ENCODE measurements around the gene SH3TC1. TPM values are rescaled to one million over a fixed set of nuclear protein-coding genes. Genes with fewer than 3 reads are reported as not detected.
A peak's percentile ranks its signal among the peaks of the same experiment; 100 is the strongest.

The SH3TC1 gene
- total RNA-seq, 1 donor from 2014 or later, result 8.7 TPM

DNA sequence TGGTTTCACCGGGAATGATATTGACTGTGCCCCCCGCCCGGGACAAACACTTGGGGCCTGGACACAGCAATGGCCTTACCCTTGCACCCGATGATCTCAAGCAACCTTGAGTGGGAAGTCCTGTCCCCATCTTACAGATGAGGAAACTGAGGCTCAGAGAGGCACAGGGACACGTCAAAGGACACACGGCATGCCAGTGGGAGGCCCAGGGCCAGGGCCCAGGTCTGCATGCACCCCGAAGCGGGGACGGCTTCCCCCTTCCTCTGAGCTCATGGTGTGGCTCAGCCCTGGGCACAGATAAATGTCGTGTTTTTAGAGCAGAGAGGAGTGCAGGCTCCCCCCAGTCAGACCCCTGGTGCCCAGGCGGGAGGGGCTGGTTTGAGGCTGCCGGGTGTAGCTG is 36.6 kb downstream of the SH3TC1 start:
- no peak for DNase-seq
- intact Hi-C loops (cut with micrococcal nuclease), result no loop called here
- no peak for ATAC-seq

DNA sequence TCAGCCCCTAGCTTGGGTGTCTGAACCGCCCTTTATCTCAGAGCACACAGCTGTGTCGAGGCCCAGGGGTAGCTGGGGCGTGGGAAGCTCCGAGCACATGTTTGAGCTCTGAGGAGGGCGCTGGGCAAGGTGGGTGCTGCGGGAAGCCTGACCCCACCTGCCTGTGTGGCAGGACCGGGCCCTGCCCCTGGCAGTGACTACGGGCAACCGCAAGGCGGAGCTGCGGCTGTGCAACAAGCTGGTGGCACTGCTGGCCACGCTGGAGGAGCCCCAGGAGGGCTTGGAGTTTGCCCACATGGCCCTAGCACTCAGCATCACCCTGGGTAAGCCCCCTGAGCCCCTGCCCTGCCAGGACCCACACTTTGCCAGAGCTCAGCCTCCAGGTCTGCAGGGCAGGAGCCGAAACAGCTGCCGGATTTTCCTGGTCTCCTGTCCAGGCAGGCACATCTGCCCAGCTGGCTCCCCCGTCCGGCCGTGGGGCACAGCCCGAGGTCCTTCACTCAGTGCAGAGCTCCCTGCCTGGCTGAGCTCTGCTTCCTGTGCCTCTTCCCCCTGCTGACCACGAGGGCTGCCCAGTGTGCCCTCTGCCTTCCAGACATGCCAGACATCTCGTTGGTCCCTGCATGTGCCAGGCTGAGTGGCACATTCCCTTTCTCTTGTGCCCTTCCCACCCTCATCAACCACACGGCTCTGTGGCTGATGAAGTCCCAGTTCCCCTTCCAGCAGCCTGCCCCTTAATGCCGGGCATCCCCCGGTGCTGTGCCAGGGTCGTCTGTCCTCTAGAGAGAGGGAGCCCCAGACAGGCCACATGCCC is 37.2 kb downstream of the SH3TC1 start:
- ATAC-seq (no peak), DNase-seq (no peak)
- intact Hi-C loops (cut with micrococcal nuclease), result no loop called here

DNA sequence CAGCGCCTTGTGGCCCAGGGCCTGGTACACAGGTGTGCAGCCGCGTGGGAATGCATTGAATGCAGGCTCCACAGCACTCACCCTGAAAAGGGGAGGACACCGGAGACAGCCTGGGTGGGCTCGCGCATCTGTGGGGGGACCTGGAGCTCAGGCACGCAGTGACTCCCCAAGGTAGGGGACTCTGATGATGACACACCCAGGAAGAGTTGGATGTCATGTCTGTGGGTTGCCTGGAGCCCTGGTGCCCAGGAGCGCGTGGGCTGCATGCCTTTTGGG is 37.8 kb downstream of the SH3TC1 start:
- no peak for DNase-seq
- no peak for ATAC-seq
- intact Hi-C loops (cut with micrococcal nuclease), result no loop called here

DNA sequence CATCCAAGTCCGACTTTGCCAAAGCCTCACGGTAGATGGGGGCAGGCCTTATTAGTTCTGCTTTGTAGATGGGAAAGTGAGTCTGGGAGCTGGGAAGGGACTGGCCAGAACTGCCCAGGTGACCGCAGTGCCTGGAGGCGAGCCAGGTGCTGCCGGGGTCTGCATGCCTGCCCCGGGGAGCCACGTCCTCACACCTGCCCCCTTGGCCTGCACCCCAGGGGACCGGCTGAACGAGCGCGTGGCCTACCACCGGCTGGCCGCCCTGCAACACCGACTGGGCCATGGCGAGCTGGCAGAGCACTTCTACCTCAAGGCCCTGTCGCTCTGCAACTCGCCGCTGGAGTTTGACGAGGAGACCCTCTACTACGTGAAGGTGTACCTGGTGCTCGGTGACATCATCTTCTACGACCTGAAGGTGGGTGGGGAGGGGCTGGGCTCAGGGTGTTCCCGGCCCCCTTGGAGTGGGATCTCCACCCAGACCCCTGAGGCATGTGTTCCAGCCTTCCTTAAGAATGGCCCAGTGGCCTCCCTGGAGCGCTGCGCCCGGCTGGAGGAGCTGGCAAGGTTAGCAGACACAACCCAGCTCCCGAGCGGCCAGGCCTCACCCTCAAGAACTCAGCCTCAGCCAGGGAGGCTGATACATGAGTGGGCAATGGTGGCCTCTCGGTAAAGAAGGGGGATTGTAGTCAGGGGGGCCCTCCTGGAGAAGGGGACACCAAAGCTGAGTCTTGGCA is 38.3 kb downstream of the SH3TC1 start:
- intact Hi-C loops (cut with micrococcal nuclease), result no loop called here
- DNase-seq (no peak), ATAC-seq (no peak)

DNA sequence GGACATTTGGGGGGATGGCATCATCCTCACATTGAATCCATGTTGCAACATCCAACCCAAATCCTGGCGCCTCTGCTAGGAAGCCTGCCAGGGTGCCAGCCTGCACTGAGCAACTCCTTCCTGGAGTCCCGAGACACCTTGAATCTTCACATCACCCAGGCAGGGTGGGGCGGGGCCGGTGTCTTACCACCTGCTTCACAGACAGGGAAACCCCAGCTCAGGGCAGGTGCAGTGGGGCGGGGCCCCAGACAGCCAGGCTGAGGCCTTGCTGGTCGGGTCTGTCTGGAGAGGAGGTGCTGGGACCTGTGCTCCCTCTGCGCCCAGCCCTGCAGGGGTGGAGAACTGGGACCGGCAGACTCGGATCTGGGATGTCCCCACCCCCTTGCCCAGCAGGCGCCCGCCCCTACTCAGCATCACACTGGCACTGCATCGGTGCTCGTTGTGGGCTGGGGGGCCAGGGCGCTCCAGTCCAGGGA is 39.0 kb downstream of the SH3TC1 start:
- intact Hi-C loops (cut with micrococcal nuclease), result no loop called here
- ATAC-seq (no peak), DNase-seq (no peak)

DNA sequence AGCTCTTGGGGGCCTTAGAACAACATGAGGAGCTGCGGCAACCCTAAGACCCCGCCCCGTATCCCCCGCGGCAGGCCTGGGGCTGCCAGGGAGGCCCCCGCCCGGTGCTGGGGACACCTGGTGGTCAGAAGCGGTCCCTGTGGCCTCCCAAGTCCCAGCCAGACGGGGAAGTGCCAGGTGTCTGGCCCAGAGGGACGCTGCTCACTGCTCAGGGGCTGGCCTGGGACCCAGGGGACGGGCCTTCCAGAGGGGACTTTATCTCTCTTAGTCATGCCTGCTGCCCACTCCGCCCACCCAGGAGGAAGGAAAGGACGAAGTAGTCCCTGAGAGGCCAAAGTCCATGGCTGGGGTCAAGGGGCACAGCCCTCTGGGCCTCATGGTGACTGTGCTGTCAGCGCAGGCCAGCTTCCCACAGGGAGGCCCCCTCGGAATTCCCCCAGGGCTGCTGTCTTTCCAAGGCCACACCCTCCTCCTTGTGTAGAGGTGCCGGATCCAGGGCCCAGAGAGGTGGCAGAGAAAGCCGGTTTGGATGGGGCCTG is 39.5 kb downstream of the SH3TC1 start:
- intact Hi-C loops (cut with micrococcal nuclease), result no loop called here
- ATAC-seq (no peak), DNase-seq (no peak)

DNA sequence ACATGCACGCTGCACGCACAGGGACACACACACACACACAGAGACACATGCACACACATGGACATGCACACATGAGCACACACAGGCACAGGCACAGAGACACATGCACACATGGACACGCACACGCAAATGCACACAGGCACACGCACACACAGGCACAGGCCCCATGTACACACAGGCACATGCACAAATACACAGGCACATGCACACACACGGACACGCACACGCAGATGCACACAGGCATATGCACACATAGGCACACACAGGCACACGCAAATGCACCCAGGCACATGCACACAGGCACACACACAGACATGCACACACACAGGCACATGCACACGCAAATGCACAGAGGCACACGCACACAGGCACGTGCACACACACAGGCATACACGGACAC is 40.1 kb downstream of the SH3TC1 start:
- DNase-seq (no peak), ATAC-seq (no peak)
- intact Hi-C loops (cut with micrococcal nuclease), result no loop called here

DNA sequence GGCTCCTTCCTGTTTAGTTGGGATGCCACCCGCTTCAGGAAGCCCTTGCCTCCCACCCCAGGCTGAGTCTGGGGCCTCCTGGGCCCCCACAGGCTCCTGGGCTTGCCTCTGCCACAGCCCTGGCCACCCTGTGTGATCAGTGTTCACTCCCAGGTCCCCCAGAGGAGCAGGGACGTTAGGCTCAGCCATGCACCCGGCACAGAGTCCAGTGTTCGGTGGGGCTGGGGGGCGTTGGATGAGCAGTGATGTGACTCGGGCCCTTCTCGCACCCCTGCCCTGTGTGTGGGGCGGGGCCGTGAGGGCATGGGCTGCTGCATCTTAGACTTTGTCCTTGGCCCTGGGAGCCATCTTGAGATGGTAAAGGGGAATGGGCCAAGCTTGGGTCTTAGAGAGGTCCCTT is 40.6 kb downstream of the SH3TC1 start:
- no peak for ATAC-seq
- intact Hi-C loops (cut with micrococcal nuclease), result loop anchor here (10.0 kb wide), 1 partner anchor 165 kb away; no protein-coding TSS in a partner anchor
- no peak for DNase-seq

DNA sequence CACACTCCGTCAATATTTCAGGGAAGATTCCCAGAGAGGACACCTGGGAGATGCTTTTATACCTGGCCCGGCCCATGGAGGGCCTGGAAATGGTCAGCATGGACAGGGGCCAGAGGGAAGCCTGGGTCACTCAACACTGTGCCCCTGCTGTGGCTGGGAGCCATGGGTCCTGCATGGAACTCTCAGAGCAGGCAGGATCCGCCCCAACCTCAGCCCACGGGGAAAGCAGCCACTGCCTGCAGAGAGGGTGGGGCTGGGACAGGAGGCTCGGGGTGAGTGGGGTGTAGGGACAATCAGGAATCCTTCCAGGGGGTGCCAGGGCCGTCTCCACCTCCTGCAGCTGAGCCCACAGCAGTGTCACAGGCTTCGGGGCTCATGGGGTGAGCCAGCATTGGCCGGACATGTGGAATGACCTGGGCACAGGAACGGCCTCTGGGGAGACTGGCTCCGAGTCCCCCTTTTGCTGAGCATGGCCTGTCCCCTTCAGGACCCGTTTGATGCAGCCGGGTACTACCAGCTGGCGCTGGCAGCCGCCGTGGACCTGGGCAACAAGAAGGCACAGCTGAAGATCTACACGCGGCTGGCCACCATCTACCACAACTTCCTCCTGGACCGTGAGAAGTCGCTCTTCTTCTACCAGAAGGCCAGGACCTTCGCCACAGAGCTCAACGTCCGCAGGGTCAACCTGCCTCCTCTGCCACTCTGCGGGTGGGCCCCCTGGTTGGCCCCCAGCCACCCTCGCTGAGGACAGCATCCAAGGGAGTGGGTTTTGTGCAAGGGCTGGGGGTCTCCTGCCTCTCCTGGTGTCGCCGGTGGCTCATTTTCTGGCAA is 41.3 kb downstream of the SH3TC1 start:
- intact Hi-C loops (cut with micrococcal nuclease), result loop anchor here (10.0 kb wide), 1 partner anchor 164 kb away; no protein-coding TSS in a partner anchor
- DNase-seq, result no peak

DNA sequence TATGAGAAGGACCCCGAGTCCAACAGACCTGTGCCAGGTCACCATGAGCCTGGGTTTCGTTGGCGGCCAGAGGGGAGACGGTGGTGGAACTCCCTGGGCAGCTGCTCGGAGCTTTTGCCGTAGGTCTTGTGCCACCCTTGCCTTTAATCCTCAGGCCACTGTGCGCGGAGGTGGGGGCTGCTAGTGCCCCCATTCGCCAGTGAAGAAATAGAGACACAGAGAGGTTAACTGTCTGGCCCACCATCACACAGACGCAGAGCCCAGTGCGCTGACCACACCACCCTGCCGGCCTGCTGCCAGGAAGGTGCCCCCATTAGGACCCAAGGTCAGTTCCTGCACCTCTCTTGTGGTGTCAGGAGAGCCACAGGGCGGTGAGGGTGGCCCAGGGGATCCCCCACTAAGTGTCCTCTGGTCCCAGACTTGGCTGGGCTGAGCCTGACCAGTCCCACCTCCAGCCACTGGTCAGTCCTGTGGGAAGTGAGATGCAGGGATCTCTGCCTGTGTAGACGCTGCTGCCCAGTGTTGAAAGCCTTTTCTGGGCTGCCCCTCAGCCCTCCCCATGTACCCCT is 42.2 kb downstream of the SH3TC1 start:
- DNase-seq (peak; percentile 19), ATAC-seq (no peak)
- intact Hi-C loops (cut with micrococcal nuclease), result loop anchor here (10.0 kb wide), 1 partner anchor 164 kb away; no protein-coding TSS in a partner anchor

More for the DNA sequence above, 41.3 kb downstream of the SH3TC1 start:
- ATAC-seq, result no peak

DNA sequence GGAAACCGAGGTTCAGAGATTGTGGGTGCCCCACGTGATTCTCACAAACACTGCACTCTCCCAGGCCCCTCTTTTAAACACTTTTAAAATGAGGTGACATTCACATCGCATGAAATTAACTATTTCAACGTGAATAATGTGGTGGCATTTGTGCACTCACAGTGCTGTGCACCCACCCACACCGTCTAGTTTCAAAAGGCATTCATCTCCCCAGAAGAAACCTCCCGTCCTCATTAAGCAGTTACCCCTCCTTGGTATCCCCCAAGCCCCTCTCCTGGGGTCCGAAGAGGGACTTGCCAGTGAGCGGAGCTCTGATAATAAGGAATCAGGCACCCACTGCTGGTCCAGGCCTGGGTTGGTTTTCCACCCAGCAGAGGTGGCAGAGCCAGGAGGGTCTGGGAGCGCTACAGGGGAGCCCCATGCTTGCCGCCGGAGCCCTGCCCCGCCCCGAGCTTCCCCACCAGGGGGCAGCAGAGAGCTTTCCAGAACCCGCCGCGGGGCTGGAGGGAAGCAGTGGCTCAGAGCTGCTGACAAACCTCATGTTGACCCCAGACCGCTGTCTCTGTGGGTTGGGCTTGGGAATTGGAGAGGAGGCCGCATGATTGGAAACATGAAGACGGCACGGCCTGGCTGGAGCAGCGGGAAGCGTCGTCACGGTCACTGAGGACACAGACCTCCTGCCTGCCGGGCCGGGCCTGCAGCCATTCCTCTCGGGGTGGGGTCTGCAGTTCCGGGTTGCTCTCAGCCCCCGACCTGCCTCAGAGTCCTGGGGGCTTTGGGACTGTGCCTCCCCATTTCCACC is 43.0 kb downstream of the SH3TC1 start:
- intact Hi-C loops (cut with micrococcal nuclease), result loop anchor here (10.0 kb wide), 1 partner anchor 163 kb away; no protein-coding TSS in a partner anchor
- ATAC-seq (peak; percentile 86), DNase-seq (peak; percentile 92)

DNA sequence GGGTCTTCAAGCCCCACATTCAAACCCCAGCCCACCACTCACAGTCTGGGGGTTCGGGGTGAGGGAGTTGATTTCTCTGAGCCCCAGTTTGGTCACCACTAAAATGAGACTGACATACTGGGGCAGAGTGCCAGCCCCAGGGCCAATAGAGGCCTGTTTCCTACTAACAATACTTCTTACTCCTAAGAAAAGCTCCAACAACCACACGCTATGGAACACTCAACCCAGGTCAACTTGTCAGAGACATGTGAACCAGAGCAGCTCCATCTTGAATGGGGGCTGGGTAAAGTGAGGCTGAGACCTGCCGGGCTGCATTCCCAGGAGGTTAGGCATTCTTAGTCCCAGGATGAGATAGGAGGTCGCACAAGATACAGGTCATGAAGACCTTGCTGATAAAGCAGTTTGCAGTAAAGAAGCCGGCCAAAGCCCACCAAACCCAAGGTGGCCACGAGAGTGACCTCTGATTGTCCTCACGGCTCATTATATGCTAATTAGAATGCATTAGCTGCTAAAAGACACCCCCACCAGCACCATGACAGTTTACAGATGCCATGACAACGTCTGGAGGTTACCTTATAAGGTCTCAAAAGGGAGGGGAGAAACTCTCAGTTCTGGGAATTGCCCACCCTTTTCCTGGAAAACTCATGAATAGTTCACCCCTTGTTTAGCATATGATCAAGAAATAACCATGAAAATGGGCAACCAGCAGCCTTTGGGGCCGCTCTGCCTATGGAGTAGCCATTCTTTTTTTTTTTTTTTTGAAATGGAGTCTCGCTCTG is 43.9 kb downstream of the SH3TC1 start:
- ATAC-seq, result no peak
- peak; percentile 52 for DNase-seq
- intact Hi-C loops (cut with micrococcal nuclease), result loop anchor here (10.0 kb wide), 1 partner anchor 162 kb away; no protein-coding TSS in a partner anchor

DNA sequence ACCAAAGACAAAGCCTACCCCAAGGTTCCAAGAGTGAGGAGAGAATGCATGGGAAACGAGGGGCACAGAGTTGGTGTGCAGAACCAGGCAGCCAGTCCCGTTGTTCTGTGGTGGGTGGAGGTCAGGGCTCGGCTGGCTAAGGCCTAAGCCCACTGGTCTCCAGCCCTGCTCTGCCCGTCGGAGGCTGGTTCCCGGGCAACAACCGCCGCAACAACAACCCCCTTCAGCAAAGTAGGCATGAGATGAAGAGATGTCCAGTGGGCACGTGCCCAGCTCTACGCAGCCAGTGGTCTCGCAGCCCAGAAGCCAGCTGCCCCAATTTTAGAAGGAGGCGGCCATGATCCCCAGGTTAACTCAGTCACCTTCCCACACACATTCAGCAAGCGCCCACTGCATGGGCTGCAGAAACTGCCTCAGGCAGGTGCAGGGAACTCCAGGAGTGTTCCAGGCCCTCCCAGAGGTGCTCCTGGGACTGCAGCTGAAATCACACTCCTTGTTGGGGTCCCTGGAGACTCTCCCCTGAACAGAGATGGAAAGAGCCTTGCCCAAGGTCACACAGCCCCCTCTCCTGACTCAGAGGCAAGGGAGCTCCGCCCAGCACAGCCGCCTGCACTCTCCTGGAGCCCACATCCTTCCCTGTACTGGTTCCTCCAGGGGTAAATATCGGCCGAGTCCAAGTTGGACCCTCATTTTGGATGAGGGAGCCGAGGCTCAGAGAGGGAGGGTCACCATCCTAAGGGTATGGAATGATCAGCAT is 45.1 kb downstream of the SH3TC1 start:
- ATAC-seq (no peak), DNase-seq (no peak)
- intact Hi-C loops (cut with micrococcal nuclease), result loop anchor here (10.0 kb wide), 1 partner anchor 161 kb away; no protein-coding TSS in a partner anchor

DNA sequence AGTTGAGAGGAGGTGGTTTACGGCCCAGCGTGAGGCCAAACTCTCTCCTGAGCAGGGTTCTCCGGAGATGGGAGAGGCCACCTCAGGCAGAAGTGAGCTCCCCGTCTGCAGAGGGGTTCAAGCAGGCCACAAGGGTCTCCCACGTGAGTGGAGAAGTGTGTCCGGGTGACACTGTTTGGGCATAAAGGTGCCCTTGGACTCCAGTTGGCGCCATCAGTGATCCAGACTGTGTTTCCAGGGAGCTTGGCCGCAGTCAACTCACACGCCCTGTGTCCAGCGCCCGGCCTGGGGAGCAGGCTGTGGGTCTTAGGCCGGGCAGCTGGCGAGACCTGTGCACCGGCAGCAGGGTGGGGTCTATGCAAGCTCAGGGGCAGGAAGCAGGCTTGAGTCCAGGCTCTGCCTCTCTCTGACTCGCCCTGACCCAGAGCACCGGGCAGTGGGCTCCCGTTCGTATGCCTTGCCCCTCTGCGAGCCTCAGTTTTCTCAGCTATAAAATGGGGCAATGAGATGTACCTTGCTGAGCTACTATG is 45.9 kb downstream of the SH3TC1 start:
- no peak for ATAC-seq
- intact Hi-C loops (cut with micrococcal nuclease), result loop anchor here (10.0 kb wide), 1 partner anchor 160 kb away; no protein-coding TSS in a partner anchor
- peak; percentile 19 for DNase-seq

DNA sequence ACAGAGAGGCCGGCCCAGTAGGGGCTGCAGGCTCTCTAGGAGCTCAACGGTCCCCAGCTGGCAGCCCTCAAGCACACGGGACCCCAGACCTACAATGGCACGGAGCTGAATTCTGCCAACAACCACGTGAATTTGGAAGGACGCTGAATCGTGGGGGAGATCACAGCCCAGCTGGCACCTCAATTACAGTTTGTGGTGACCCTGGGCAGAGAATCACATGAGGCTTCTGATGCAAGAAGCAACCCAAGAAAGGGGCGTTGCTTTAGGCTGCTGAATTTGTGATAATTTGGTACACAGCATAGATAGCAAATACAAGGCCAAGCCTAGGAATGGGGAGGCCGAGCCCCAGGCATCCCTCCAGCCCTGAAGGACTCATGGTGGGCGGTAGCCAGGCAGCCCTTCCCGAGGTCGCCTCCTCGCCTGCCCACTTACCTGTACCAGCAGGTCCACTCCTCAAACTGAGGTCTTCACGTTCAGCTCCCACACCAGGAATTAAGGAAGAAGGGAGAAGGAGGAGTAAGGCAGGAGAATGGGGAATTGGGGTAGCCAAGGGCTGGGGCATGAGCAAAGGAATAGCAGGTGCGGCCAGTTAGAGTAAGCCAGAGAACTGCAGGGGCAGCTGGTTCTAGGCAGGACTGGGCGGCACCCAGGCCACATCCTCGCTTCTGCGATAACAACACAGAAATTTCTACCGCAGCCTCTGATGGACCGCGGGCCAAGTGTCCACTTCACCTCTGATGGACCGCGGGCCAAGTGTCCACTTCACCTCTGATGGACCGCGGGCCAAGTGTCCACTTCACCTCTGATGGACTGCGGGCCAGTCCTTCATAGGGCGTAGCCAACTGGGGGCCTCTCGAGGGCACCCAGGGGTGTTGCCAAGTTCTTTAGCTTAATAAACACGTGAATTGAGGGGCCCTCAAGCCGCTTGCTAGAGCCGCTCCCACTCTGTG is 47.1 kb downstream of the SH3TC1 start:
- intact Hi-C loops (cut with micrococcal nuclease), result loop anchor here (10.0 kb wide), 1 partner anchor 159 kb away; no protein-coding TSS in a partner anchor
- no peak for ATAC-seq
- DNase-seq, result peak; percentile 23
